Measurements from ENCODE around the gene TPPP.

DNA sequence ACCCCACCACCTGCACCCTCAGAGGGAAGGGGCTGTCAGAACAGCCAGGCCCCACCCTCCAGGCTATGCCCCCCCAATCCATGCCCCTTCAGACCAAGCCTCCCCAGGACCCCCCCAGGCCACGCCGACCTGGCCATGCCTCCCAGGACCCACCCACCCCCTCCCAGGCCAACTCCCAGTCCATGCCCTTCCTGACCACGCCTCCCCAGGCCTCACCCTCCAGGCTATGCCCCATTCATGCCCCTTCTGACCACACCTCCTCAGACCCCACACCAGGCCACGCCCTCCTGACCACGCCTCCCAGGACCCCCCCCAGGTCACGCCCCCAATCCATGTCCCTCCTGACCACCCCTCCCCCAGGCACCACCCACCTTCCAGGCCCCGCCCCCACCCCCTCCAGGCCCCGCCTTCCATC lies 27.6 kb downstream of the TPPP start:
- TF ChIP-seq, protein P1, sequence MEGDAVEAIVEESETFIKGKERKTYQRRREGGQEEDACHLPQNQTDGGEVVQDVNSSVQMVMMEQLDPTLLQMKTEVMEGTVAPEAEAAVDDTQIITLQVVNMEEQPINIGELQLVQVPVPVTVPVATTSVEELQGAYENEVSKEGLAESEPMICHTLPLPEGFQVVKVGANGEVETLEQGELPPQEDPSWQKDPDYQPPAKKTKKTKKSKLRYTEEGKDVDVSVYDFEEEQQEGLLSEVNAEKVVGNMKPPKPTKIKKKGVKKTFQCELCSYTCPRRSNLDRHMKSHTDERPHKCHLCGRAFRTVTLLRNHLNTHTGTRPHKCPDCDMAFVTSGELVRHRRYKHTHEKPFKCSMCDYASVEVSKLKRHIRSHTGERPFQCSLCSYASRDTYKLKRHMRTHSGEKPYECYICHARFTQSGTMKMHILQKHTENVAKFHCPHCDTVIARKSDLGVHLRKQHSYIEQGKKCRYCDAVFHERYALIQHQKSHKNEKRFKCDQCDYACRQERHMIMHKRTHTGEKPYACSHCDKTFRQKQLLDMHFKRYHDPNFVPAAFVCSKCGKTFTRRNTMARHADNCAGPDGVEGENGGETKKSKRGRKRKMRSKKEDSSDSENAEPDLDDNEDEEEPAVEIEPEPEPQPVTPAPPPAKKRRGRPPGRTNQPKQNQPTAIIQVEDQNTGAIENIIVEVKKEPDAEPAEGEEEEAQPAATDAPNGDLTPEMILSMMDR (IDR thresholded peaks at IDR 0.05; ENCODE audit: low read depth, low read length) = no peak
- TF ChIP-seq POLR2A (IDR thresholded peaks at IDR 0.05; ENCODE audit: extremely low read depth, insufficient read length) (no peak), MYC (IDR thresholded peaks at IDR 0.05; ENCODE audit: low read depth, low read length) (no peak)
- TF ChIP-seq, protein P2, sequence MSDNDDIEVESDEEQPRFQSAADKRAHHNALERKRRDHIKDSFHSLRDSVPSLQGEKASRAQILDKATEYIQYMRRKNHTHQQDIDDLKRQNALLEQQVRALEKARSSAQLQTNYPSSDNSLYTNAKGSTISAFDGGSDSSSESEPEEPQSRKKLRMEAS (IDR thresholded peaks at IDR 0.05; ENCODE audit: low read depth, low read length) = no peak
